Aorta (tissue), 5 donors: Measurements from ENCODE around the gene AGBL1. TPM values are rescaled to one million over a fixed set of nuclear protein-coding genes. Genes with fewer than 3 reads are reported as not detected.

ENCODE experiments used
- ATAC-seq: fragments of 200-7000 bp; cut with Tn5 transposase; one replicate; pipeline ENCODE4 v1.9.1; 2022; ENCODE audit warnings: moderate library complexity; ENCODE audit not compliant: low FRiP score
- DNase-seq, 2 donors: peaks; one replicate each; pipeline ENCODE4 v3.0.0-alpha.2; 2020
- H3K27ac ChIP-seq, 2 donors: one replicate each; pipeline ENCODE4 v1.5.1; 2013; ENCODE audit warnings: low read length in 2 of 2, mild to moderate bottlenecking in 2 of 2, moderate library complexity in 2 of 2, control low read depth in 1 of 2, inconsistent platforms in 1 of 2, low read depth in 1 of 2
- H3K27me3 ChIP-seq, 2 donors: one replicate each; pipeline ENCODE4 v1.6.1; 2013; ENCODE audit warnings: control low read depth in 1 of 2, low read length in 1 of 2, mild to moderate bottlenecking in 1 of 2, moderate library complexity in 1 of 2; ENCODE audit not compliant: insufficient read depth in 2 of 2, control insufficient read depth in 1 of 2
- H3K36me3 ChIP-seq, 2 donors: one replicate each; pipeline ENCODE4 v1.6.1; 2013; ENCODE audit warnings: control low read depth in 1 of 2, low read length in 1 of 2, mild to moderate bottlenecking in 1 of 2; ENCODE audit not compliant: insufficient read depth in 2 of 2, control insufficient read depth in 1 of 2
- H3K4me1 ChIP-seq, 2 donors: one replicate each; pipeline ENCODE4 v1.6.1; 2013; ENCODE audit warnings: low read length in 2 of 2, control low read depth in 1 of 2, mild to moderate bottlenecking in 1 of 2, moderate library complexity in 1 of 2; ENCODE audit not compliant: insufficient read depth in 2 of 2, control insufficient read depth in 1 of 2
- H3K4me3 ChIP-seq, 2 donors: one replicate each; pipeline ENCODE4 v1.5.1; 2013; ENCODE audit warnings: low read length in 2 of 2, control low read depth in 1 of 2, mild to moderate bottlenecking in 1 of 2
- H3K9me3 ChIP-seq: one replicate; pipeline ENCODE4 v1.6.1; 2013; ENCODE audit warnings: mild to moderate bottlenecking, low read length; ENCODE audit not compliant: control insufficient read depth
- WGBS, 2 donors: extraction: QIAGEN DNeasy Blood & Tissue Kit; methylation state at CpG; one replicate each; pipeline ENCODE4 v1.1.7; 2013; 5-methylcytosine and 5-hydroxymethylcytosine counted together
- intact Hi-C, 2 donors: fragments of 100-400 bp; cut with DNase I; formaldehyde crosslinking; loops; one replicate each; pipeline versions ENCODE4 v1.14.2 to v1.15.0; 2022
- polyA plus RNA-seq, 2 donors: library from polyadenylated mRNA; stranded (reverse); fragments of 200-250 nt; gene quantifications; one replicate each; pipeline ENCODE4 v1.2.3, GENCODE V29; 2013
- total RNA-seq, 2 donors: library from RNA; stranded (reverse); fragmentation: NEBNext Ultra II Directional; extraction: Animal tissue kit (Norgen Biotek cat#: 25700); gene quantifications; one replicate each; pipeline ENCODE4 v1.2.1, GENCODE V29; 2021
- donor health status: healthy with polysubstance abuse.
- donor health status: Bipolar disorder and iron deficiency.
- donor health status: DM: no; HTN: no; CAD: no.
- donor health status: DM: no; HTN: no; CAD: no.
- donor health status: DM: yes; HTN: yes; CAD: no.

The AGBL1 gene
- total and polyA plus RNA-seq, 4 donors, result 0.21 TPM; not detected in 3

- Histone ChIP-seq H3K27ac (no peak overlapping the region), H3K27me3 (peaks cover 0 to 1% of the 10 kb centered on the region in 2 donors), H3K9me3 (no peaks in the 10 kb centered on the region), H3K4me1 (no peaks in the 10 kb centered on the region), H3K4me3 (no peak overlapping the region), H3K36me3 (no peaks in the 10 kb centered on the region)
- DNase-seq (no peak), ATAC-seq (no peak)
- 87% methylated on average over 6 of the region's 6 CpGs for WGBS, 2 donors
- intact Hi-C loops, result no loop called here
These were observed 770.1 kb downstream of the AGBL1 start for GRCh38 chr15:86849558-86850285.

DNA sequence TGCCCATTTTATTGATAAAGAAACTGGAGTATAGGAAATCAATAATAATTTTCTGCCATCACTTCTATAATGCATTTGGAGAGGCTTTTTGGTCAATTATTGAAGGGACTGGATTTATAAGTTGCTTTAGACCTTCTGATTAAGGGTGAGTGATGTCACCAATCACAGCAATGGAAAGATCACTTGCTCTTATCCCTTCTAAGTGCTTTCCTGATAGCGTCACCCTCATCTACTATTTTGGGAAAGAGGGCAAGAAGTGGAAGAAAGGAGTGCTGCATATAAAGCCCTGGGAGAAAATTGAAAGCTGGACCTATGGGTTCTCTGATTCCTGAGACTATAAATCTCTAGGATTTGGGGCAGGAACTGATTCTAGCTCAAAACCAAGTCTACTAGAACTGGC is 771.3 kb downstream of the AGBL1 start:
- no peaks in the 10 kb centered on the region for H3K36me3 ChIP-seq
- intact Hi-C loops, result no loop called here
- H3K9me3 ChIP-seq, result no peaks in the 10 kb centered on the region
- ATAC-seq (no peak), DNase-seq (no peak)
- WGBS, 2 donors, result 69 to 77% methylated on average over 1 of the region's 1 CpG
- no peaks in the 10 kb centered on the region for H3K4me1 ChIP-seq
- H3K27ac ChIP-seq, result no peak overlapping the region
- H3K27me3 ChIP-seq, result peaks cover 0 to 1% of the 10 kb centered on the region in 2 donors
- H3K4me3 ChIP-seq, result no peak overlapping the region

DNA sequence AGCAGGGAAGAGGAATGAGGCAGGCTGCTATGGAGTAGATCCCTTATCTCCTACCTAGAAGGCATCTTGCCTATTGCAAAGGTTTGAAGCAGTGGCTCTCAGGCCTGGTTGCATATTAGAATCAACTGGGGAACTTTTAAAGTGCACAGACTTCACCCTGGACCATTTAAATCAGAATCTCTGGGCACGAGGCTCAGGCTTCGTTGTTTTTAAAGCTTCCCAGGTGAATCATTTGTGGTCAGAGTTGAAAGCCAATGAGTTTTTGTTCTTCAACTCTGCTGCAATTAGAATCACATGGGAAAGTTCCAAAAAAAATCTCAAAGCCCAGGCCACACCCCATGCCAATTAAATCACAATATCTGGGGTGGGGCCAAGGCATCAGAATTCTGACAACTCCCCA is 773.1 kb downstream of the AGBL1 start:
- peaks cover 2% of the 10 kb centered on the region for H3K9me3 ChIP-seq
- intact Hi-C loops, result no loop called here
- H3K27ac ChIP-seq, result no peak overlapping the region
- ATAC-seq (no peak), DNase-seq (no peak)
- no peaks in the 10 kb centered on the region for H3K36me3 ChIP-seq
- WGBS, 2 donors, result 64 to 66% methylated on average over 2 of the region's 2 CpGs
- no peaks in the 10 kb centered on the region for H3K4me1 ChIP-seq
- peaks cover 0 to 3% of the 10 kb centered on the region in 2 donors for H3K27me3 ChIP-seq
- H3K4me3 ChIP-seq, result no peak overlapping the region

DNA sequence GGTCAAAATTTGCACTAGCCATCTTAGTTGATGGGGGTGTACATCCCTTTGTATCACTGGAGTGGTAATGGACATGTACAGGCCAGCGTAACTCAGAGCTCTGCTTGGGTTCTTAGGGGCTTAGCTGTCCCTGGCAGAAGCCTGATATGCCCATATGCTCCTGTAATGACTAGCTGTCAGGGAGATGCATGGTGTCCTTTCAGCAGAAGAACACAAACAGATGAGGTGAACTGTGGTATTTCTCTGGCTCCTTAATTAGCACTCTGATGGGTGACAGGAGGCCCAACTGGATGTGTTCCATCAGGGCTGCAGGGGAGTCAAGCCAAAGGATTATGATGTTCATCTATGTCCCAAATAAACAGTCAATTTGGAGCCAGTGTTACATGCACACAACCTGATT is 774.5 kb downstream of the AGBL1 start:
- no peaks in the 10 kb centered on the region for H3K4me1 ChIP-seq
- H3K27ac ChIP-seq, result no peak overlapping the region
- WGBS, 2 donors, result 81% methylated on average over 1 of the region's 1 CpG
- H3K4me3 ChIP-seq, result no peak overlapping the region
- ATAC-seq (no peak), DNase-seq (no peak)
- no peaks in the 10 kb centered on the region for H3K36me3 ChIP-seq
- intact Hi-C loops, result no loop called here
- H3K27me3 ChIP-seq, result peaks cover 0 to 3% of the 10 kb centered on the region in 2 donors
- H3K9me3 ChIP-seq, result peaks cover 2% of the 10 kb centered on the region

DNA sequence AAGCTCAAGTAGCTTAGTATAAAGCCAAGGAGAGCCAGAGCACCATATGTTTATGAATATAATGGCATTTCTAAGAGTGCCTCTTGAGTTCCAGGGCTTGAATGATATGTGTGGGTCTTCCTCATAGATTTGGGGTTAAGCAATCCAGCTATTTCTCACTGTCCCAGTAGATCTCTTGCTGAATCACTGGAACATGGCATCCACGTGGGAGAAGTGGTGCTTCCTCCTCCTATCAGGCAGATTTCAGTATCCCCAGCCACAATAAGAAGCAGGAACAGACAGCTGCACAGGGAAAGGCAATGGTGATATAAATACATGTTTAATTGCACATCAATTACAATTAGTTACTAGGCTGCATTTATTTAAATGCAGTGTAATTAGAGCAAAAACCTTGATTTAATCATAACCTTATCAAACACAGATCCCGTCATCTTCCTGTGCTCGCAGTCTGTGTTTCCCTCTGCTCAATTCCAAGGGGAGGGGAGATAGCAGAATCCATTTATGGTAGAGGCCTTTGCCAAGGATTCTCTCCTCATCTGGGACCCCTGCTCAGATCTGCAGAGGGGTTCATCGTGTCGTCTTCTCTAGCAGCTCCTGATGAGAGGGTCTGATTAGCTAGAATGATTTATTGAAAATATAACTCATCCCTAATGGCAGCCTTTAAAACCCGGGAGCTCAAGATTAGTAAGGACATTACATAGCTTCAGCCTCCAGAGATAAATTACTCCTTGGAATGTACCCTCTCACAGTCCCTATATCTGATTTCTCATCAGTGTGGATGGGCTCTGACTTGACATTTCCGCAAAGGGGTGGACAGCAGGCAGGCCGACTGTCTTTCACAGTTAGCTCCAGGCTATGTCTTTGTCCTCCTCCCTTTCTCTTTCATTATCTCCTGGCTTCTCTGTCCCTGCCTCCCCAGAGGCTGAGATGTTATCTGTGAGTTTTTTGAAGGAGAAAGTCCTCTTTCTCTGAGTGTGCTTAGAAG is 775.9 kb downstream of the AGBL1 start:
- ATAC-seq, result no peak
- intact Hi-C loops, result no loop called here
- no peak overlapping the region for H3K4me3 ChIP-seq
- peaks cover 0 to 3% of the 10 kb centered on the region in 2 donors for H3K27me3 ChIP-seq
- H3K4me1 ChIP-seq, result no peaks in the 10 kb centered on the region
- peaks cover 2% of the 10 kb centered on the region for H3K9me3 ChIP-seq
- no peaks in the 10 kb centered on the region for H3K36me3 ChIP-seq
- H3K27ac ChIP-seq, result no peak overlapping the region
- no peak for DNase-seq
- 33 to 41% methylated on average over 8 of the region's 8 CpGs for WGBS, 2 donors

DNA sequence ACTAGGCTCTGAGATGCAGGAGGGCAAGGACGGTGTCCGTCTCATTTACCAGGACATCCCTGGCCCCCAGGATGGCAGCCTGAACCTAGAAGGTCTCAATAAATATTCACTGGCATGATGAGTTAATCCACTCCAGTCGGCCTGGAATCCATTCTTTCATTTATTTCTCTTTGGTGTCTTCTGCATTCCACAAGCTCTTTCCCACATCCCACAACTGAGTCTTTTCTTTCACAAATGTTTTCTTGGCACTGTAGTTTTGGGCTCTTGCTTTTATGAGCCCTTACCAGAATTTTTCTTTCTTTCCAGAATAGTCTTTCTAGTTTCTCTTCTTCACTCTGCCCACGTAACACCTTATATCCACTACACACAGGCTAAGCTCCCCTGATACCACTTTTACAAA is 778.0 kb downstream of the AGBL1 start:
- peaks cover 2% of the 10 kb centered on the region for H3K9me3 ChIP-seq
- H3K4me3 ChIP-seq, result no peak overlapping the region
- H3K27me3 ChIP-seq, result peaks cover 0 to 1% of the 10 kb centered on the region in 2 donors
- DNase-seq (no peak), ATAC-seq (no peak)
- H3K27ac ChIP-seq, result no peak overlapping the region
- H3K4me1 ChIP-seq, result no peaks in the 10 kb centered on the region
- H3K36me3 ChIP-seq, result no peaks in the 10 kb centered on the region
- intact Hi-C loops, result no loop called here
- WGBS, 2 donors, result 71 to 75% methylated on average over 4 of the region's 4 CpGs

DNA sequence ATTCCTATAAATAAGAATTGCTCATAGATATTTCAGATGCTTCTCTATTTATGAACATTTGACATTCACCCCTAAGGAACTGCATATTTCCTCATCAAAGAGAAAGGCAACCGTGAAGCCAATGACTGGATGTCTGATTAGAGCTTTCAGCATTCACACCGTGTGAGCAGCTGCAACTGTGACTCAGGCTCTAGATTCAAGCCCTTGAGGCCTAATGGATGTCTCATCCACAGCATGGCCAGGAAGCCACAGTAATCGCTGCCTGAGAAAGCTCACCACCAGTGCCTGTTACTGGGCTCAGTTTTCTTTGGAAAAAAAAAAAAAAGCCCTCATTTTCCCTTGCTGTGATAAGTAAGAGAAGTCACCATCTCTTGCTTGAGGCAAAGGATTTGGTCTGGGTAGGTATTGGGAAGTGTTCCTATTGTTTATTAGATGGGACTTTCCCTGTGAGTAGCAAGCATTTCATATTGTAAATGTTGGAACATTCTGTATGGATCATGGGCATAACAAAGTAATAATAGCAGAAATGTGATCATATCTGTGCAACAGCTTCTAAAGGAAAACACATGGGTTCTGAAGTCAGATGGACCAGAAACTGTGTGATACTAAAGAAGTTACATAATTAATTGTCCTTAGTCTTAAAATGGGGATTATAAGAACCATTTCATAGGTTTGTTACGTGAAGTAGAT is 783.7 kb downstream of the AGBL1 start:
- intact Hi-C loops, result no loop called here
- no peak for ATAC-seq
- WGBS, 2 donors, result 63 to 66% methylated on average over 4 of the region's 4 CpGs

GRCh38 chr15:86865920-86866319 is 786.2 kb downstream of the AGBL1 start:
- no peaks in the 10 kb centered on the region for H3K36me3 ChIP-seq
- ATAC-seq (no peak), DNase-seq (no peak)
- intact Hi-C loops, result no loop called here
- H3K4me3 ChIP-seq, result no peak overlapping the region
- no peaks in the 10 kb centered on the region for H3K27me3 ChIP-seq
- no peaks in the 10 kb centered on the region for H3K4me1 ChIP-seq
- no peaks in the 10 kb centered on the region for H3K9me3 ChIP-seq
- no peak overlapping the region for H3K27ac ChIP-seq

More for the DNA sequence above, 783.7 kb downstream of the AGBL1 start:
- H3K9me3 ChIP-seq, result no peaks in the 10 kb centered on the region
- no peaks in the 10 kb centered on the region for H3K4me1 ChIP-seq
- H3K27me3 ChIP-seq, result no peaks in the 10 kb centered on the region
- no peak overlapping the region for H3K4me3 ChIP-seq
- H3K27ac ChIP-seq, result no peak overlapping the region
- DNase-seq, result no peak
- no peaks in the 10 kb centered on the region for H3K36me3 ChIP-seq
